DND-41 (cell line): ENCODE data around the gene ADAMTSL3.

Experiments used
- CTCF ChIP-seq: IDR thresholded peaks from 2 replicates; pipeline ENCODE4 v1.5.1; 2012; ENCODE audit warnings: borderline replicate concordance, low read length, moderate library complexity, mild to moderate bottlenecking; ENCODE audit not compliant: poor library complexity, severe bottlenecking; ENCODE audit errors: extremely low read depth
- EZH2 ChIP-seq: IDR thresholded peaks from 3 replicates; pipeline ENCODE4 v1.6.1; 2012; ENCODE audit warnings: borderline replicate concordance, low read depth, mild to moderate bottlenecking, moderate library complexity, low read length, inconsistent platforms; ENCODE audit not compliant: severe bottlenecking

- TF ChIP-seq CTCF (no peak), EZH2 (no peak)
These were observed 40.6 kb downstream of the ADAMTSL3 start for GRCh38 chr15:83694536-83694935.
